ENCODE measurements around the gene ZNF678.

ZNF678 gene

GRCh38 chr1:227563324-227564201, at the start of gene ZNF678:
ZNF678 (plus strand) TSS chr1:227563556; CDS start chr1:227650992, 87,436 bp downstream.
- no peaks in the 10 kb centered on the region for H3K9me3 ChIP-seq (ENCODE audit: control insufficient read depth in 5 of 5, low read length in 5 of 5)
- peaks cover 0 to 1% (median 0%) of the 10 kb centered on the region in 5 donors for H3K36me3 ChIP-seq (ENCODE audit: control insufficient read depth in 5 of 5, insufficient read depth in 5 of 5, low read length in 5 of 5)
- H3K4me3 ChIP-seq (ENCODE audit: low read depth in 1 of 5, low read length in 5 of 5) = peak within 1 kb of the TSS; percentile 79 to 95 (median 90)
- H3K9ac ChIP-seq (ENCODE audit: low read length in 5 of 5) = peak within 1 kb of the TSS; percentile 77 to 90 (median 81)
- H3K4me1 ChIP-seq (ENCODE audit: control insufficient read depth in 5 of 5, insufficient read depth in 5 of 5, low read length in 5 of 5) = peaks cover 0 to 18% (median 16%) of the 10 kb centered on the region in 5 donors
- peaks cover 4 to 33% (median 25%) of the 10 kb centered on the region in 5 donors for H3K27me3 ChIP-seq (ENCODE audit: control insufficient read depth in 5 of 5, insufficient read depth in 4 of 5, low read length in 5 of 5)
- H3K27ac ChIP-seq (ENCODE audit: low read depth, low read length) = peak within 1 kb of the TSS; percentile 93

GRCh38 chr1:227518876-227519275, 44.5 kb upstream of the ZNF678 start:
- Histone ChIP-seq H3K4me1 (ENCODE audit: control insufficient read depth in 5 of 5, insufficient read depth in 5 of 5, low read length in 5 of 5) (no peaks in the 10 kb centered on the region), H3K9me3 (ENCODE audit: control insufficient read depth in 5 of 5, low read length in 5 of 5) (peaks cover 0 to 12% (median 7%) of the 10 kb centered on the region in 5 donors), H3K4me3 (ENCODE audit: low read depth in 1 of 5, low read length in 5 of 5) (no peak overlapping the region), H3K9ac (ENCODE audit: low read length in 5 of 5) (no peak overlapping the region), H3K36me3 (ENCODE audit: control insufficient read depth in 5 of 5, insufficient read depth in 5 of 5, low read length in 5 of 5) (no peaks in the 10 kb centered on the region), H3K27me3 (ENCODE audit: control insufficient read depth in 5 of 5, insufficient read depth in 4 of 5, low read length in 5 of 5) (no peaks in the 10 kb centered on the region), H3K27ac (ENCODE audit: low read depth, low read length) (no peak overlapping the region)

GRCh38 chr1:227521782-227522181, 41.6 kb upstream of the ZNF678 start:
- Histone ChIP-seq H3K9me3 (ENCODE audit: control insufficient read depth in 5 of 5, low read length in 5 of 5) (peaks cover 0 to 29% (median 25%) of the 10 kb centered on the region in 5 donors), H3K36me3 (ENCODE audit: control insufficient read depth in 5 of 5, insufficient read depth in 5 of 5, low read length in 5 of 5) (no peaks in the 10 kb centered on the region), H3K27ac (ENCODE audit: low read depth, low read length) (no peak overlapping the region), H3K9ac (ENCODE audit: low read length in 5 of 5) (no peak overlapping the region), H3K27me3 (ENCODE audit: control insufficient read depth in 5 of 5, insufficient read depth in 4 of 5, low read length in 5 of 5) (no peaks in the 10 kb centered on the region), H3K4me3 (ENCODE audit: low read depth in 1 of 5, low read length in 5 of 5) (no peak overlapping the region), H3K4me1 (ENCODE audit: control insufficient read depth in 5 of 5, insufficient read depth in 5 of 5, low read length in 5 of 5) (no peaks in the 10 kb centered on the region)

GRCh38 chr1:227526524-227526923, 36.8 kb upstream of the ZNF678 start:
- no peaks in the 10 kb centered on the region for H3K27me3 ChIP-seq (ENCODE audit: control insufficient read depth in 5 of 5, insufficient read depth in 4 of 5, low read length in 5 of 5)

GRCh38 chr1:227532019-227532619, 31.2 kb upstream of the ZNF678 start:
- Histone ChIP-seq H3K9ac (ENCODE audit: low read length in 5 of 5) (no peak overlapping the region), H3K4me3 (ENCODE audit: low read depth in 1 of 5, low read length in 5 of 5) (no peak overlapping the region), H3K27ac (ENCODE audit: low read depth, low read length) (no peak overlapping the region), H3K4me1 (ENCODE audit: control insufficient read depth in 5 of 5, insufficient read depth in 5 of 5, low read length in 5 of 5) (no peaks in the 10 kb centered on the region), H3K27me3 (ENCODE audit: control insufficient read depth in 5 of 5, insufficient read depth in 4 of 5, low read length in 5 of 5) (no peaks in the 10 kb centered on the region), H3K36me3 (ENCODE audit: control insufficient read depth in 5 of 5, insufficient read depth in 5 of 5, low read length in 5 of 5) (peaks cover 0 to 3% (median 0%) of the 10 kb centered on the region in 5 donors), H3K9me3 (ENCODE audit: control insufficient read depth in 5 of 5, low read length in 5 of 5) (peaks cover 4 to 62% (median 33%) of the 10 kb centered on the region in 5 donors)

More at GRCh38 chr1:227526524-227526923, 36.8 kb upstream of the ZNF678 start:
- no peaks in the 10 kb centered on the region for H3K4me1 ChIP-seq (ENCODE audit: control insufficient read depth in 5 of 5, insufficient read depth in 5 of 5, low read length in 5 of 5)
- H3K9ac ChIP-seq (ENCODE audit: low read length in 5 of 5) = no peak overlapping the region
- no peak overlapping the region for H3K27ac ChIP-seq (ENCODE audit: low read depth, low read length)
- no peaks in the 10 kb centered on the region for H3K36me3 ChIP-seq (ENCODE audit: control insufficient read depth in 5 of 5, insufficient read depth in 5 of 5, low read length in 5 of 5)
- H3K9me3 ChIP-seq (ENCODE audit: control insufficient read depth in 5 of 5, low read length in 5 of 5) = peaks cover 4 to 67% (median 45%) of the 10 kb centered on the region in 5 donors
- H3K4me3 ChIP-seq (ENCODE audit: low read depth in 1 of 5, low read length in 5 of 5) = peak overlapping the region in 1 of 5 donors; percentile 9

GRCh38 chr1:227540170-227541098, 22.9 kb upstream of the ZNF678 start:
- H3K27me3 ChIP-seq (ENCODE audit: control insufficient read depth in 5 of 5, insufficient read depth in 4 of 5, low read length in 5 of 5) = no peaks in the 10 kb centered on the region
- H3K9me3 ChIP-seq (ENCODE audit: control insufficient read depth in 5 of 5, low read length in 5 of 5) = peaks cover 0 to 12% (median 11%) of the 10 kb centered on the region in 5 donors
- no peaks in the 10 kb centered on the region for H3K36me3 ChIP-seq (ENCODE audit: control insufficient read depth in 5 of 5, insufficient read depth in 5 of 5, low read length in 5 of 5)
- no peak overlapping the region for H3K4me3 ChIP-seq (ENCODE audit: low read depth in 1 of 5, low read length in 5 of 5)
- peaks cover 0 to 19% (median 15%) of the 10 kb centered on the region in 5 donors for H3K4me1 ChIP-seq (ENCODE audit: control insufficient read depth in 5 of 5, insufficient read depth in 5 of 5, low read length in 5 of 5)
- H3K27ac ChIP-seq (ENCODE audit: low read depth, low read length) = no peak overlapping the region
- H3K9ac ChIP-seq (ENCODE audit: low read length in 5 of 5) = peak overlapping the region in 1 of 5 donors; percentile 30

GRCh38 chr1:227541129-227541528, 22.2 kb upstream of the ZNF678 start:
- Histone ChIP-seq H3K4me1 (ENCODE audit: control insufficient read depth in 5 of 5, insufficient read depth in 5 of 5, low read length in 5 of 5) (peaks cover 0 to 19% (median 15%) of the 10 kb centered on the region in 5 donors), H3K27ac (ENCODE audit: low read depth, low read length) (no peak overlapping the region), H3K36me3 (ENCODE audit: control insufficient read depth in 5 of 5, insufficient read depth in 5 of 5, low read length in 5 of 5) (no peaks in the 10 kb centered on the region), H3K9ac (ENCODE audit: low read length in 5 of 5) (no peak overlapping the region), H3K9me3 (ENCODE audit: control insufficient read depth in 5 of 5, low read length in 5 of 5) (peaks cover 0 to 9% (median 7%) of the 10 kb centered on the region in 5 donors), H3K27me3 (ENCODE audit: control insufficient read depth in 5 of 5, insufficient read depth in 4 of 5, low read length in 5 of 5) (no peaks in the 10 kb centered on the region), H3K4me3 (ENCODE audit: low read depth in 1 of 5, low read length in 5 of 5) (peak overlapping the region in 2 of 5 donors; percentile 61 to 79)

- H3K36me3 ChIP-seq (ENCODE audit: control insufficient read depth in 5 of 5, insufficient read depth in 5 of 5, low read length in 5 of 5) = no peaks in the 10 kb centered on the region
- H3K4me1 ChIP-seq (ENCODE audit: control insufficient read depth in 5 of 5, insufficient read depth in 5 of 5, low read length in 5 of 5) = peaks cover 0 to 19% (median 15%) of the 10 kb centered on the region in 5 donors
- H3K9ac ChIP-seq (ENCODE audit: low read length in 5 of 5) = peak overlapping the region in 4 of 5 donors; percentile 72 to 91 (median 78)
- no peaks in the 10 kb centered on the region for H3K27me3 ChIP-seq (ENCODE audit: control insufficient read depth in 5 of 5, insufficient read depth in 4 of 5, low read length in 5 of 5)
- peaks cover 0 to 7% (median 3%) of the 10 kb centered on the region in 5 donors for H3K9me3 ChIP-seq (ENCODE audit: control insufficient read depth in 5 of 5, low read length in 5 of 5)
- H3K4me3 ChIP-seq (ENCODE audit: low read depth in 1 of 5, low read length in 5 of 5) = peak overlapping the region in 4 of 5 donors; percentile 61 to 80 (median 76)
- H3K27ac ChIP-seq (ENCODE audit: low read depth, low read length) = no peak overlapping the region
Observed at GRCh38 chr1:227541796-227542152, 21.6 kb upstream of the ZNF678 start.

All from subcutaneous abdominal adipose tissue (tissue), 5 donors.